DND-41 (cell line): ENCODE measurements around the gene PGPEP1.
"Not testable (repeated sequence)": the region's sequence is repeated elsewhere in the genome, so short reads cannot be mapped to it uniquely, and the experiment has no call there.

ENCODE experiments used
- ATAC-seq: fragments of 200-7000 bp; cut with Tn5 transposase; 3 replicates; pipeline ENCODE4 v1.9.1; 2021; ENCODE audit warnings: low read depth; ENCODE audit not compliant: insufficient read depth
- DNase-seq: peaks from one replicate; pipeline ENCODE4 v3.0.0-alpha.2; 2020
- H2AFZ ChIP-seq: 2 replicates; pipeline ENCODE4 v1.6.0; 2012; ENCODE audit warnings: low read depth, low read length
- H3K27ac ChIP-seq: 2 replicates; pipeline ENCODE4 v1.5.1; 2012; ENCODE audit warnings: low read length, inconsistent platforms
- H3K27me3 ChIP-seq: fragments of 200-600 bp; sonication (generic); 2 replicates; pipeline ENCODE4 v1.6.0; 2012; ENCODE audit warnings: low read length, mild to moderate bottlenecking, inconsistent platforms; ENCODE audit not compliant: insufficient read depth, poor library complexity
- H3K36me3 ChIP-seq: 2 replicates; pipeline ENCODE4 v1.5.1; 2012; ENCODE audit warnings: low read length, inconsistent platforms; ENCODE audit not compliant: insufficient read depth
- H3K4me1 ChIP-seq: 2 replicates; pipeline ENCODE4 v1.5.1; 2012; ENCODE audit warnings: mild to moderate bottlenecking, low read length; ENCODE audit not compliant: insufficient read depth
- H3K4me2 ChIP-seq: 2 replicates; pipeline ENCODE4 v1.6.0; 2012; ENCODE audit warnings: mild to moderate bottlenecking, moderate library complexity, low read length, inconsistent platforms; ENCODE audit not compliant: insufficient read depth
- H3K4me3 ChIP-seq, 2 experiments: fragments of 200-600 bp in 1 of 2; shearing (Covaris generic) in 1 of 2; 2 replicates each; pipeline ENCODE4 v1.5.1; 2012 to 2016; ENCODE audit warnings: inconsistent platforms in 2 of 2, low read length in 2 of 2, mild to moderate bottlenecking in 2 of 2, low read depth in 1 of 2, moderate library complexity in 1 of 2
- H3K79me2 ChIP-seq: 2 replicates; pipeline ENCODE4 v1.6.0; 2012; ENCODE audit warnings: low read length, inconsistent platforms; ENCODE audit not compliant: insufficient read depth
- H3K9ac ChIP-seq: 2 replicates; pipeline ENCODE4 v1.6.0; 2012; ENCODE audit warnings: low read depth, mild to moderate bottlenecking, inconsistent platforms, low read length, moderate library complexity
- H3K9me3 ChIP-seq: 2 replicates; pipeline ENCODE4 v1.5.1; 2012; ENCODE audit warnings: low read length, moderate library complexity, mild to moderate bottlenecking, inconsistent platforms; ENCODE audit not compliant: insufficient read depth, severe bottlenecking
- H4K20me1 ChIP-seq: 2 replicates; pipeline ENCODE4 v1.6.0; 2012; ENCODE audit warnings: low read length; ENCODE audit not compliant: insufficient read depth
- EZH2 ChIP-seq: IDR thresholded peaks from 3 replicates; pipeline ENCODE4 v1.6.1; 2012; ENCODE audit warnings: borderline replicate concordance, low read depth, mild to moderate bottlenecking, moderate library complexity, low read length, inconsistent platforms; ENCODE audit not compliant: severe bottlenecking
- TF ChIP-seq, protein P1 (sequence below): IDR thresholded peaks from 2 replicates; pipeline ENCODE4 v1.5.1; 2012; ENCODE audit warnings: borderline replicate concordance, low read length, moderate library complexity, mild to moderate bottlenecking; ENCODE audit not compliant: poor library complexity, severe bottlenecking; ENCODE audit errors: extremely low read depth

The PGPEP1 gene

DNA sequence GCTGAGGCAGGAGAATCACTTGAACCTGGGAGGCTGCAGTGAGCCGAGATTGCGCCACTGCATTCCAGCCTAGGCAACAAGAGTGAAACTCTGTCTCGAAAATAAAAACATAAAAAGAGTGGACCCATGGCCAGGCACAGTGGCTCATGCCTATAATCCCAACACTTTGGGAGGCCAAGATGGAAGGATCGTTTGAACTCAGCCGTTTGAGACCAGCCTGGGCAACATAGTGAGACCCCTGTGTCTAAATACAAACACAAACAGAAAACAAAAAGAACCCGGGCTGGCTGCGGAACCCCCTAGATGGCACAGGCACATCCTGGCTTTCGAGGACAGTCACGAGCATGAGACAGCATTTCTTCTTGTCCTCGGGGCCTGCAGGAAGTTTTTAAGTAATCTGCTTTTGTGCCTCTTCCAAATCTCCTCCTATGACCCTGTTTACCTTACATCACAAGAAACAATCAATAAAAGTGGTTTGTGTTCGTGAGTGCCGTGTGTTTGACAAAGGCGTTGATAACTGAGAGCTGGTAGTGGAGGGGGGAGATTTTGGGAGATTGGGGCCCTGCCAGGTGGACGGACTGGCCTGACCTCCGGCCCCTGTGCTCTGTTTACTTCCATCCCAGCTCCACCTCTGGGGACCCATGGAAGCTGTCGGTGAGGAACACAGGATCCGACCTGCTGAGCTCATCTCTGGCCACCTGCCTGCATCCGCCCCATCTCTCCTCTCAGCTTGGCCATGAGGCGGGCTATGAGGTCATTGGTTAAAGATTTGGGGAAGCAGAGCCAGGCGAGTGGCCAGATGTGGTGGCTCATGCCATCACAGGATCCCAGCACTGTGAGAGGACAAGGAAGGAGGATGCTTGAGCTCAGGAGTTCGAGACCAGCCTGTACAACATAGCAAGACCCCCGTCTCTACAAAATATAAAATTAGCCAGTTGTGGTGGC, 39.7 kb downstream of the PGPEP1 start:
- no peaks in the 10 kb centered on the region for H3K79me2 ChIP-seq
- H2AFZ ChIP-seq: no peak overlapping the region
- no peak overlapping the region for H3K9ac ChIP-seq
- H4K20me1 ChIP-seq: 0 out of 2 replicates have a peak, but pooled peaks cover 2% of the 10 kb centered on the region
- no peaks in the 10 kb centered on the region for H3K4me1 ChIP-seq
- H3K27ac ChIP-seq: no peak overlapping the region
- DNase-seq: no peak
- no peak for TF ChIP-seq EZH2
- TF ChIP-seq, protein P1, sequence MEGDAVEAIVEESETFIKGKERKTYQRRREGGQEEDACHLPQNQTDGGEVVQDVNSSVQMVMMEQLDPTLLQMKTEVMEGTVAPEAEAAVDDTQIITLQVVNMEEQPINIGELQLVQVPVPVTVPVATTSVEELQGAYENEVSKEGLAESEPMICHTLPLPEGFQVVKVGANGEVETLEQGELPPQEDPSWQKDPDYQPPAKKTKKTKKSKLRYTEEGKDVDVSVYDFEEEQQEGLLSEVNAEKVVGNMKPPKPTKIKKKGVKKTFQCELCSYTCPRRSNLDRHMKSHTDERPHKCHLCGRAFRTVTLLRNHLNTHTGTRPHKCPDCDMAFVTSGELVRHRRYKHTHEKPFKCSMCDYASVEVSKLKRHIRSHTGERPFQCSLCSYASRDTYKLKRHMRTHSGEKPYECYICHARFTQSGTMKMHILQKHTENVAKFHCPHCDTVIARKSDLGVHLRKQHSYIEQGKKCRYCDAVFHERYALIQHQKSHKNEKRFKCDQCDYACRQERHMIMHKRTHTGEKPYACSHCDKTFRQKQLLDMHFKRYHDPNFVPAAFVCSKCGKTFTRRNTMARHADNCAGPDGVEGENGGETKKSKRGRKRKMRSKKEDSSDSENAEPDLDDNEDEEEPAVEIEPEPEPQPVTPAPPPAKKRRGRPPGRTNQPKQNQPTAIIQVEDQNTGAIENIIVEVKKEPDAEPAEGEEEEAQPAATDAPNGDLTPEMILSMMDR: no peak
- ATAC-seq: no peak
- H3K9me3 ChIP-seq: no peaks in the 10 kb centered on the region
- no peaks in the 10 kb centered on the region for H3K36me3 ChIP-seq
- H3K4me2 ChIP-seq: no peak overlapping the region
- H3K27me3 ChIP-seq: peaks cover 2% of the 10 kb centered on the region
- no peak overlapping the region for H3K4me3 ChIP-seq

DNA sequence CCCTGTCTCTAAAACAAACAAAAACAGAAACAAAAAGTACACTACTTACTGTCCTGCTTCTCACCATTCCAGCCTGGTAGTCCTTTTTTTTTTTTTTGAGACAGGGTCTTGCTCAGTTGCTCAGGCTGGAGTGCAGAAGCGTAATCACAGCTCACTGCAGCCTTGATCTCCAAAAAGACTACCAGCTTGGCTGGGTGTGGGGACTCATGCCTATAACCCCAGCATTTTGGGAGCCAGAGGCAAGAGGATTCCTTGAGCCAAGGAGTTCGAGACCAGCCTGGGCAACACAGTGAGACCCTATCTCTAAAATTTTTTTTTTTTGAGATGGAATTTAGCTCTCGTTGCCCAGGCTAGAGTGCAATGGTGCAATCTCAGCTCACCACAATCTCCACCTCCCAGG, 40.4 kb downstream of the PGPEP1 start:
- Histone ChIP-seq H3K36me3 (no peaks in the 10 kb centered on the region), H3K9ac (no peak overlapping the region), H3K4me1 (no peaks in the 10 kb centered on the region), H3K27ac (no peak overlapping the region), H2AFZ (no peak overlapping the region), H3K79me2 (no peaks in the 10 kb centered on the region), H3K9me3 (no peaks in the 10 kb centered on the region), H4K20me1 (0 out of 2 replicates have a peak, but pooled peaks cover 2% of the 10 kb centered on the region), H3K4me3 (no peak overlapping the region), H3K4me2 (no peak overlapping the region), H3K27me3 (peaks cover 2% of the 10 kb centered on the region)
- DNase-seq: no peak
- TF ChIP-seq, protein P1: no peak
- TF ChIP-seq EZH2: no peak
- no peak for ATAC-seq

DNA sequence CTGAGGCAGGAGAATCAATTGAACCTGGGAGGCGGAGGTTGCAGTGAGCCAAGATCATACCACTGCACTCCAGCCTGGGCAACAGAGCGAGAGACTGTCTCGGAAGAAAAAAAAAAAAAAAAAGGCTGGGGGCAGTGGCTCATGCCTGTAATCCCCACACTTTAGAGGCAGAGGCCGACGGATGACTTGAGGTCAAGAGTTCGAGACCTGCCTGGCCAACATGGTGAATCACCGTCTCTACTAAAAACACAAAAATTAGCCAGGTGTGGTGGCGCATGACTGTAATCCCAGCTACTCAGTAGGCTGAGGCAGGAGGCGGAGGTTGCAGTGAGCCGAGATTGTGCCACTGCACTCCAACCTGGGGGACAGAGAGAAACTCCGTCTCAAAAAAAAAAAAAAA, 43.2 kb downstream of the PGPEP1 start:
- H3K4me2 ChIP-seq: not testable (repeated sequence)

DNA sequence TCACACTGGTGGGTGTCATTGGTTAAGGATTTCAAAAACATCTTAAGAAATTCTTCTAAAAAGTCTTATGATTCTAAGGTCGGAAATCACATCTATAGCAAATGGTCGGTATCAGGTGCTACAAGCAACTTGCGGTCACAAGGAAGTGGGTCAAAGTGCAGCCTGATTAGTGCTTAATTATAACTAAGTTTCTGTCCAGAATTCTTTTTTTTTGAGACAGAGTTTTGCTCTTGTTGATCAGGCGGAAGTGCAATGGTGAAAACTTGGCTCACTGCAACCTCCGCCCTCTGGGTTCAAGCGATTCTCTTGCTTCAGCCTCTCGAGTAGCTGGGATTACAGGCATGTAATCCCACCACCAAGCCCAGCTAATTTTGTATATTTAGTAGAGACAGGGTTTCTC, 44.4 kb downstream of the PGPEP1 start:
- H3K4me1 ChIP-seq: peaks cover 15% of the 10 kb centered on the region
- no peaks in the 10 kb centered on the region for H3K36me3 ChIP-seq
- H3K27ac ChIP-seq: no peak overlapping the region
- ATAC-seq (no peak), DNase-seq (no peak)
- peaks cover 14% of the 10 kb centered on the region for H3K27me3 ChIP-seq
- H3K4me2 ChIP-seq: no peak overlapping the region
- H3K9me3 ChIP-seq: no peaks in the 10 kb centered on the region
- 0 out of 2 replicates have a peak, but pooled peaks cover 2% of the 10 kb centered on the region for H4K20me1 ChIP-seq
- H3K79me2 ChIP-seq: no peaks in the 10 kb centered on the region
- no peak overlapping the region for H2AFZ ChIP-seq
- H3K4me3 ChIP-seq: no peak overlapping the region
- H3K9ac ChIP-seq: no peak overlapping the region
- TF ChIP-seq, protein P1: no peak
- TF ChIP-seq EZH2: no peak

More for the DNA sequence above, 43.2 kb downstream of the PGPEP1 start:
- not testable (repeated sequence) for H2AFZ ChIP-seq, H3K9me3 ChIP-seq, H3K4me3 ChIP-seq, H3K79me2 ChIP-seq, DNase-seq, H3K4me1 ChIP-seq, H3K36me3 ChIP-seq, ATAC-seq, H4K20me1 ChIP-seq, H3K9ac ChIP-seq, H3K27ac ChIP-seq
- peaks cover 11% of the 10 kb centered on the region for H3K27me3 ChIP-seq
